Cardiac fibroblast (primary cell): ENCODE measurements around the gene IPO5.
"Not testable (repeated sequence)": the region's sequence is repeated elsewhere in the genome, so short reads cannot be mapped to it uniquely, and the experiment has no call there.

ENCODE experiments used
- DNase-seq, 2 donors: peaks; one replicate each; pipeline versions ENCODE4 v3.0.0 to v3.0.0-alpha.2; 2010; ENCODE audit warnings: low read depth in 2 of 2
- H3K4me3 ChIP-seq, 2 donors: replicated peaks in 1 of 2; 1 replicate in 1 of 2; 2 replicates in 1 of 2; pipeline ENCODE4 v1.5.1; 2011; ENCODE audit warnings: low read depth in 2 of 2, low read length in 2 of 2, mild to moderate bottlenecking in 2 of 2, moderate library complexity in 1 of 2
- CTCF ChIP-seq: IDR thresholded peaks from one replicate; pipeline ENCODE4 v1.5.1; 2011; ENCODE audit warnings: low read depth, mild to moderate bottlenecking, low read length, inconsistent platforms

IPO5 gene

GRCh38 chr13:97946951-97947588 is 6.4 kb upstream of the IPO5 start:
- no peak overlapping the region for H3K4me3 ChIP-seq
- no peak for TF ChIP-seq CTCF
- DNase-seq: peak; percentile 91 to 96

GRCh38 chr13:97948041-97948440 is 5.4 kb upstream of the IPO5 start:
- peak in 1 of 2 donors; percentile 29 for DNase-seq
- TF ChIP-seq CTCF: no peak

GRCh38 chr13:97949316-97949715 is 4.2 kb upstream of the IPO5 start:
- H3K4me3 ChIP-seq: not testable (repeated sequence)
- DNase-seq: peak in 1 of 2 donors; percentile 92

More at GRCh38 chr13:97948041-97948440, 5.4 kb upstream of the IPO5 start:
- H3K4me3 ChIP-seq: no peak overlapping the region

GRCh38 chr13:97951376-97951775 is 2.1 kb upstream of the IPO5 start:
- no peak for TF ChIP-seq CTCF
- H3K4me3 ChIP-seq: no peak overlapping the region
- DNase-seq: no peak

GRCh38 chr13:97952831-97953230 is 644 bp upstream of the IPO5 start:
- H3K4me3 ChIP-seq, DNase-seq: not testable (repeated sequence)

GRCh38 chr13:97961340-97961739 is 7.9 kb downstream of the IPO5 start:
- DNase-seq: no peak
- no peak overlapping the region for H3K4me3 ChIP-seq
- no peak for TF ChIP-seq CTCF

- H3K4me3 ChIP-seq: no peak overlapping the region
- DNase-seq: no peak
- no peak for TF ChIP-seq CTCF
These were observed 9.4 kb downstream of the IPO5 start for GRCh38 chr13:97962887-97963286.

GRCh38 chr13:97967226-97967625 is 13.8 kb downstream of the IPO5 start:
- no peak for DNase-seq
- H3K4me3 ChIP-seq: no peak overlapping the region
- TF ChIP-seq CTCF: no peak
